Measurements from ENCODE around the gene CYLD. TPM values are rescaled to one million over a fixed set of nuclear protein-coding genes. Genes with fewer than 3 reads are reported as not detected.

CYLD gene
- total RNA-seq, 1 donor from 2014 or later, result 122 TPM

- Mint-ChIP-seq H3K36me3 (ENCODE audit: low read depth) (peaks cover 61% of the 10 kb centered on the region), H3K27me3 (no peaks in the 10 kb centered on the region), H3K4me1 (no peaks in the 10 kb centered on the region), H3K27ac (peak overlapping the region; percentile 18), H3K4me3 (no peak overlapping the region), H3K9me3 (peaks cover 4% of the 10 kb centered on the region)
- TF ChIP-seq CTCF (IDR thresholded peaks at IDR 0.05), result no peak
- ChIA-PET CTCF (no interaction called here), POLR2A (no interaction called here)
- DNase-seq (no peak), ATAC-seq (ENCODE audit: low read depth) (no peak)
- intact Hi-C loops (cut with micrococcal nuclease), result loop anchor here (5.0 kb wide), 2 partner anchors 118 to 133 kb away; partner anchors contain the start of gene SNX20
Measured at GRCh38 chr16:50800074-50800473, 58.2 kb downstream of the CYLD start.

- intact Hi-C loops (cut with micrococcal nuclease), result loop anchor here (5.0 kb wide), 2 partner anchors 119 to 134 kb away; partner anchors contain the start of gene SNX20
- peaks cover 51% of the 10 kb centered on the region for H3K36me3 Mint-ChIP-seq (ENCODE audit: low read depth)
- CTCF ChIA-PET, result no interaction called here
Measured at GRCh38 chr16:50801036-50801435, 59.1 kb downstream of the CYLD start.

DNA sequence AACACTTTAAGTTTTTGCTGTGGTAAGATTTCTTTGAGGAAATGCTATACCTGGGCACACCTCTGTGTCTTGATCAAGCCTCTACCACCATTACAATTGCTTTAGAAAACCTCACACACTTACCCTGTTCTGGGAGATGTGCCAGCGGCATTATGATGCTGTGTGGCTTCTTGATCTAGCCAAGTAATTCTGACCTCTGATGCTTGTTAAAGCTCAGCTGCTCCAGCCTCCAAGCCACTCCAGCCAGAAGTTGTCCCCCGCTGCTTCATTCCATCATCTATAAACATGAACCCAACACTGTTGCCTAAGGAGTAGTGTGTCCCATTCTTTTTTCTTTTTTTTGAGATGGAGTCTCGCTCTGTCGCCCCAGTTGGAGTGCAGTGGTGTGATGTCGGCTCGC lies 60.1 kb downstream of the CYLD start:
- CTCF ChIA-PET, result no interaction called here
- ATAC-seq (ENCODE audit: low read depth) (no peak), DNase-seq (no peak)
- H3K9me3 Mint-ChIP-seq, result peaks cover 4% of the 10 kb centered on the region
- no peak overlapping the region for H3K27ac Mint-ChIP-seq
- intact Hi-C loops (cut with micrococcal nuclease), result loop anchor here (5.0 kb wide), 2 partner anchors 120 to 135 kb away; partner anchors contain the start of gene SNX20
- peaks cover 41% of the 10 kb centered on the region for H3K36me3 Mint-ChIP-seq (ENCODE audit: low read depth)
- peaks cover 10% of the 10 kb centered on the region for H3K4me1 Mint-ChIP-seq
- no peaks in the 10 kb centered on the region for H3K27me3 Mint-ChIP-seq
- POLR2A ChIA-PET, result interaction anchor here (0.7 kb wide), 1 partner anchor 134 kb away, joined by 3 read pairs; no protein-coding TSS in a partner anchor
- no peak for TF ChIP-seq CTCF (IDR thresholded peaks at IDR 0.05)
- no peak overlapping the region for H3K4me3 Mint-ChIP-seq

More at GRCh38 chr16:50801036-50801435, 59.1 kb downstream of the CYLD start:
- Mint-ChIP-seq H3K27ac (no peak overlapping the region), H3K4me1 (peaks cover 2% of the 10 kb centered on the region), H3K4me3 (no peak overlapping the region), H3K9me3 (peaks cover 4% of the 10 kb centered on the region), H3K27me3 (no peaks in the 10 kb centered on the region)
- ATAC-seq (ENCODE audit: low read depth) (no peak), DNase-seq (no peak)
- TF ChIP-seq CTCF (IDR thresholded peaks at IDR 0.05), result no peak
- POLR2A ChIA-PET, result no interaction called here

DNA sequence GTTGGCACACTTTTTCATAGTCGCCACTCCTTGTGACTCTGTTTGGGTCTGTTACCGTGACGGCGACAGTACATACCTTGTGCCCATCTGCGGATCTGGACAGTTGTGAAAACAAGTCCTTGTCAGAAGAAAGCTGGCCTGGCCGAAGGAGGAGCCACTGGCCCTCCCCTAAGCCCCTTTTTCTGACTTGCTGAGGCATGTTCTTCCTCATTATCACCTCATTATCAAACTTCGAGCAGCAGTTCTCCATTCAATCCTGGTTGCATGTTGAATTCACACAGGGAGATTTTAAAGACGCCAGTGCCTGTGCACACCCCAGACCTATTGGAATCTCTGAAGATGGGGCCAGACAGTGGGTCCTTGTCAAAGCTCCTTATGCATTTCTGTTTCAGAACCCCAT lies 61.1 kb downstream of the CYLD start:
- intact Hi-C loops (cut with micrococcal nuclease), result loop anchor here (5.0 kb wide), 2 partner anchors 121 to 136 kb away; partner anchors contain the start of gene SNX20
- no peak for DNase-seq
- ChIA-PET CTCF (interaction anchor here (1.4 kb wide), 1 partner anchor 56 kb away, joined by 6 read pairs; no protein-coding TSS in a partner anchor), POLR2A (no interaction called here)
- Mint-ChIP-seq H3K9me3 (peaks cover 4% of the 10 kb centered on the region), H3K36me3 (ENCODE audit: low read depth) (peaks cover 32% of the 10 kb centered on the region), H3K27ac (no peak overlapping the region), H3K27me3 (no peaks in the 10 kb centered on the region), H3K4me1 (peaks cover 10% of the 10 kb centered on the region), H3K4me3 (no peak overlapping the region)
- TF ChIP-seq CTCF (IDR thresholded peaks at IDR 0.05), result no peak
- ATAC-seq (ENCODE audit: low read depth), result no peak

- no peak for ATAC-seq (ENCODE audit: low read depth)
- Mint-ChIP-seq H3K9me3 (peaks cover 2% of the 10 kb centered on the region), H3K4me3 (no peak overlapping the region), H3K27ac (no peak overlapping the region), H3K4me1 (peaks cover 13% of the 10 kb centered on the region), H3K27me3 (peaks cover 6% of the 10 kb centered on the region), H3K36me3 (ENCODE audit: low read depth) (peaks cover 19% of the 10 kb centered on the region)
- intact Hi-C loops (cut with micrococcal nuclease), result loop anchor here (5.0 kb wide), 2 partner anchors 122 to 137 kb away; partner anchors contain the start of gene SNX20
- ChIA-PET POLR2A (no interaction called here), CTCF (interaction anchor here (0.8 to 1.8 kb wide), 6 partner anchors 10 to 491 kb away, joined by 3 to 7 read pairs (median 4); no protein-coding TSS in a partner anchor)
- TF ChIP-seq CTCF (IDR thresholded peaks at IDR 0.05), result no peak
- no peak for DNase-seq
Measured at GRCh38 chr16:50804290-50804907, 62.5 kb downstream of the CYLD start.
